ENCODE results near the gene PRKCH.
"Not testable (repeated sequence)": the region's sequence is repeated elsewhere in the genome, so short reads cannot be mapped to it uniquely, and the experiment has no call there.

PRKCH gene

DNA sequence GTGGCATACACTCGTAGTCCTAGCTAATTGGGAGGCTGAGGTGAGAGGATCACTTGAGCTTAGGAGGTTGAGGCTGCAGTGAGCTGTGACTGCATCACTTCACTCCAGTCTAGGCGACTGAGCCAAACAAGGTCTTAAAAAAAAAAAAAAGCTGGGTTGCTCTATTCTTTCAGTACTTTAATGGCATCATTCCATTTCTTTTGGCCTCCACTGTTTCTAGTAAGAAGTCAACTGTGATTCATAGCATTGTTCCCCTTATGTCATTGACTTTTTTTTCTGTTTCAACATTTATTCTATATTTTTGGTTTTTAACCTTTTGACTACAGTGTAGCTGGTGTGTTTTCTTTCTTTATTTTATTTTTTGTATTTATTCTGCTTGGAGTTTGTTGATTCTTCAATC is 16.7 kb upstream of the PRKCH start:
- no peaks in the 10 kb centered on the region for H3K9me3 ChIP-seq (ENCODE audit: control insufficient read depth, low read length)

DNA sequence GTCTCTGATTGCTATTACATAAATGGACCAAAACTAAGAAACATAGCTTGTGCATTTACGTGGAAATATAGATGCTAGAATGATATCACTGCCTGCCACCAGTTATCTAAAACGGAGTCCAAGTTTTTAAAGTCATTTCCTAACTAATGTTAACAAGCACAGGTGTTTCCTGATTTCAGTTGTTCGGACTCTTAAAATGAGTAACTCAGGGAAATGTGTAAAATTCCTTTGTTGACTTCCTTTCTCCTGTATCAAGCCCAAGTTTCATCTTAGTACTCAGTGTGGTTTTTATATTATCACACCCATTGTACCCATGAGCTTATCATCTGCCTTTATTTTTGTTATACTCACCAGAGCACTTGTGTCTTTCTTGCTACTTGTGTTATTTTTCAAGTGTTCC is 13.2 kb upstream of the PRKCH start:
- WGBS, 2 experiments (ENCODE audit: insufficient coverage in 2 of 2): 44 to 100% methylated on average over 1 to 2 of the region's 3 CpGs
- Histone ChIP-seq H3K4me1 (ENCODE audit: control insufficient read depth, insufficient read depth, low read length, poor library complexity, severe bottlenecking) (no peaks in the 10 kb centered on the region), H3K4me3 (ENCODE audit: extremely low read depth, insufficient read depth, low read length, poor library complexity, severe bottlenecking) (no peak overlapping the region), H3K9me3 (ENCODE audit: control insufficient read depth, low read length) (peaks cover 14% of the 10 kb centered on the region), H3K27ac (ENCODE audit: low read depth, low read length, severe bottlenecking) (no peak overlapping the region), H3K36me3 (ENCODE audit: control insufficient read depth, insufficient read depth, low read length) (no peaks in the 10 kb centered on the region)

More for the DNA sequence above, 16.7 kb upstream of the PRKCH start:
- Histone ChIP-seq H3K4me1 (ENCODE audit: control insufficient read depth, insufficient read depth, low read length, poor library complexity, severe bottlenecking) (no peaks in the 10 kb centered on the region), H3K27ac (ENCODE audit: low read depth, low read length, severe bottlenecking) (no peak overlapping the region), H3K4me3 (ENCODE audit: extremely low read depth, insufficient read depth, low read length, poor library complexity, severe bottlenecking) (no peak overlapping the region), H3K36me3 (ENCODE audit: control insufficient read depth, insufficient read depth, low read length) (no peaks in the 10 kb centered on the region)
- WGBS, 2 experiments (ENCODE audit: insufficient coverage in 2 of 2): 73 to 83% methylated on average over 2 of the region's 2 CpGs

DNA sequence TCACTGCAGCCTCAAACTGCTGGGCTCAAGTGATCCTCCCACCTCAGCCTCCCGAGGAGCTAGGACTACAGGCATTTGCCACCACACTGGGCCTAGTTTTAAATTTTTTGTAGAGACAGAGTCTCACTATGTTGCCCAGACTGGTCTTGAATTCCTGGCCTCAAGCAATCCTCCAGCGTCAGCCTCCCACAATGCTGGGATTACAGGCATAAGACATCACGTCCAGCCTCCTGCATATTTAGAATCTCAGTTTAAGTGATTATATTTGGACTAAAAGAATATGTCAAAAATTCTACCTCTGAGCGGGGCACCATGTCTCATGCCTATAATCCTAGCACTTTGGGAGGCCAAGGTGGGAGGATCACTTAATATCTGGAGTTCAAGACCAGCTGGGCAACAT is 12.7 kb upstream of the PRKCH start:
- WGBS, 2 experiments (ENCODE audit: insufficient coverage in 2 of 2): 100% methylated on average over 1 to 2 of the region's 4 CpGs

GRCh38 chr14:61315313-61315712 is 6.1 kb upstream of the PRKCH start:
- no peak overlapping the region for H3K27ac ChIP-seq (ENCODE audit: low read depth, low read length, severe bottlenecking)
- no peaks in the 10 kb centered on the region for H3K36me3 ChIP-seq (ENCODE audit: control insufficient read depth, insufficient read depth, low read length)
- no CpG with 5 or more reads among the region's 4 CpGs for WGBS, 2 experiments (ENCODE audit: insufficient coverage in 2 of 2)
- H3K9me3 ChIP-seq (ENCODE audit: control insufficient read depth, low read length): peaks cover 14% of the 10 kb centered on the region
- no peak overlapping the region for H3K4me3 ChIP-seq (ENCODE audit: extremely low read depth, insufficient read depth, low read length, poor library complexity, severe bottlenecking)
- H3K4me1 ChIP-seq (ENCODE audit: control insufficient read depth, insufficient read depth, low read length, poor library complexity, severe bottlenecking): no peaks in the 10 kb centered on the region

More for the DNA sequence above, 12.7 kb upstream of the PRKCH start:
- not testable (repeated sequence) for H3K27ac ChIP-seq (ENCODE audit: low read depth, low read length, severe bottlenecking); H3K4me3 ChIP-seq (ENCODE audit: extremely low read depth, insufficient read depth, low read length, poor library complexity, severe bottlenecking); H3K36me3 ChIP-seq (ENCODE audit: control insufficient read depth, insufficient read depth, low read length); H3K4me1 ChIP-seq (ENCODE audit: control insufficient read depth, insufficient read depth, low read length, poor library complexity, severe bottlenecking)
- H3K9me3 ChIP-seq (ENCODE audit: control insufficient read depth, low read length): peaks cover 14% of the 10 kb centered on the region

- 78 to 83% methylated on average over 2 to 3 of the region's 3 CpGs for WGBS, 2 experiments (ENCODE audit: insufficient coverage in 2 of 2)
- no peak overlapping the region for H3K4me3 ChIP-seq (ENCODE audit: extremely low read depth, insufficient read depth, low read length, poor library complexity, severe bottlenecking)
- no peaks in the 10 kb centered on the region for H3K9me3 ChIP-seq (ENCODE audit: control insufficient read depth, low read length)
- no peaks in the 10 kb centered on the region for H3K36me3 ChIP-seq (ENCODE audit: control insufficient read depth, insufficient read depth, low read length)
- no peaks in the 10 kb centered on the region for H3K4me1 ChIP-seq (ENCODE audit: control insufficient read depth, insufficient read depth, low read length, poor library complexity, severe bottlenecking)
- no peak overlapping the region for H3K27ac ChIP-seq (ENCODE audit: low read depth, low read length, severe bottlenecking)
Measured at GRCh38 chr14:61319086-61319485, 2.3 kb upstream of the PRKCH start.

DNA sequence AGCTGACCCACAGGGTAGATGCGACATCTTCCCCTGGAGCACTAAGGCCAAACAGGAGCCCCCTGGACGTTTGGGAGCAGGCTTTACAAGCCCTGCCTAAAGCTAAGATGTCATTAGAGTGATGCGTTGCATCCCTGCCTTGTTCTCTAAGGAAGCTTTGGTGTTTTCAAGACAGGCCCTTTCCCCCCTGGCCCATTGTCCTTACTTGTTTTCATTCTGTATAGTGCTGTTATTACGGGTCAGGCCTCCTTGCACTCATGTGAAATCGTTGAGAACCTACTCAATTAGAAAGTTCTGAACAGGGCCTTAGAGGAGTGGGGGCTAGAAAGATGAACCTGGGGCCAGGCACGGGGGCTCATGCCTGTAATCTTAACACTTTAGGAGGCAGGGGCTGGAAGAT is 1.7 kb upstream of the PRKCH start:
- H3K27ac ChIP-seq (ENCODE audit: low read depth, low read length, severe bottlenecking): no peak overlapping the region
- 83 to 87% methylated on average over 5 to 6 of the region's 6 CpGs for WGBS, 2 experiments (ENCODE audit: insufficient coverage in 2 of 2)

DNA sequence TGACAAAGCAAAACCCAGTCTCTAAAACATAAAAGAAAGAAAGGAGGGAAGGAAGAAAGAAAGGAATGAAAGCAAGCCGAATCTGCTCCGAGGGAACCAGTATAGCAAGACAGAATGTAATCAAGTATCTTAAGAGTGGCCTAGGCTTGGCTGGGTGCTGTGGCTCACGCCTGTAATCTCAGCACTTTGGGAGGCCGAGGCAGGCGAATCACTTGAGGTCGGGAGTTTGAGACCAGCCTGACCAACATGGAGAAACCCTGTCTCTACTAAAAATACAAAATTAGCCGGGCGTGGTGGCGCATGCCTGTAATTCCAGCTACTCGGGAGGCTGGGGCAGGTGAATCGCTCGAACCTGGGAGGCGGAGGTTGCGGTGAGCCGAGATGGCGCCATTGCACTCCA is 1.2 kb upstream of the PRKCH start:
- H3K9me3 ChIP-seq (ENCODE audit: control insufficient read depth, low read length); H3K27ac ChIP-seq (ENCODE audit: low read depth, low read length, severe bottlenecking); H3K4me1 ChIP-seq (ENCODE audit: control insufficient read depth, insufficient read depth, low read length, poor library complexity, severe bottlenecking); H3K36me3 ChIP-seq (ENCODE audit: control insufficient read depth, insufficient read depth, low read length); H3K4me3 ChIP-seq (ENCODE audit: extremely low read depth, insufficient read depth, low read length, poor library complexity, severe bottlenecking): not testable (repeated sequence)
- WGBS, 2 experiments (ENCODE audit: insufficient coverage in 2 of 2): 85 to 90% methylated on average over 10 to 11 of the region's 16 CpGs

More for the DNA sequence above, 1.7 kb upstream of the PRKCH start:
- Histone ChIP-seq H3K4me3 (ENCODE audit: extremely low read depth, insufficient read depth, low read length, poor library complexity, severe bottlenecking) (no peak overlapping the region), H3K9me3 (ENCODE audit: control insufficient read depth, low read length) (no peaks in the 10 kb centered on the region), H3K36me3 (ENCODE audit: control insufficient read depth, insufficient read depth, low read length) (no peaks in the 10 kb centered on the region), H3K4me1 (ENCODE audit: control insufficient read depth, insufficient read depth, low read length, poor library complexity, severe bottlenecking) (no peaks in the 10 kb centered on the region)

- Histone ChIP-seq H3K4me1 (ENCODE audit: control insufficient read depth, insufficient read depth, low read length, poor library complexity, severe bottlenecking) (no peaks in the 10 kb centered on the region), H3K4me3 (ENCODE audit: extremely low read depth, insufficient read depth, low read length, poor library complexity, severe bottlenecking) (peak overlapping the region; percentile 56), H3K27ac (ENCODE audit: low read depth, low read length, severe bottlenecking) (no peak overlapping the region), H3K9me3 (ENCODE audit: control insufficient read depth, low read length) (no peaks in the 10 kb centered on the region), H3K36me3 (ENCODE audit: control insufficient read depth, insufficient read depth, low read length) (no peaks in the 10 kb centered on the region)
- 58 to 63% methylated on average over 21 to 25 of the region's 29 CpGs for WGBS, 2 experiments (ENCODE audit: insufficient coverage in 2 of 2)
Measured at GRCh38 chr14:61320806-61321384, 484 bp upstream of the PRKCH start.

GRCh38 chr14:61322011-61322798 is 826 bp downstream of the PRKCH start:
- H3K4me3 ChIP-seq (ENCODE audit: extremely low read depth, insufficient read depth, low read length, poor library complexity, severe bottlenecking): peak overlapping the region; percentile 56
- no peaks in the 10 kb centered on the region for H3K4me1 ChIP-seq (ENCODE audit: control insufficient read depth, insufficient read depth, low read length, poor library complexity, severe bottlenecking)
- H3K27ac ChIP-seq (ENCODE audit: low read depth, low read length, severe bottlenecking): no peak overlapping the region
- WGBS, 2 experiments (ENCODE audit: insufficient coverage in 2 of 2): 12% methylated on average over 49 to 54 of the region's 63 CpGs
- no peaks in the 10 kb centered on the region for H3K9me3 ChIP-seq (ENCODE audit: control insufficient read depth, low read length)
- H3K36me3 ChIP-seq (ENCODE audit: control insufficient read depth, insufficient read depth, low read length): no peaks in the 10 kb centered on the region

GRCh38 chr14:61322799-61323290 is 1.5 kb downstream of the PRKCH start:
- H3K27ac ChIP-seq (ENCODE audit: low read depth, low read length, severe bottlenecking): no peak overlapping the region
- H3K36me3 ChIP-seq (ENCODE audit: control insufficient read depth, insufficient read depth, low read length): no peaks in the 10 kb centered on the region
- WGBS, 2 experiments (ENCODE audit: insufficient coverage in 2 of 2): 45 to 49% methylated on average over 11 to 12 of the region's 13 CpGs
- H3K4me3 ChIP-seq (ENCODE audit: extremely low read depth, insufficient read depth, low read length, poor library complexity, severe bottlenecking): peak overlapping the region; percentile 56
- no peaks in the 10 kb centered on the region for H3K9me3 ChIP-seq (ENCODE audit: control insufficient read depth, low read length)
- H3K4me1 ChIP-seq (ENCODE audit: control insufficient read depth, insufficient read depth, low read length, poor library complexity, severe bottlenecking): no peaks in the 10 kb centered on the region

- H3K27ac ChIP-seq (ENCODE audit: low read depth, low read length, severe bottlenecking): no peak overlapping the region
- no peak overlapping the region for H3K4me3 ChIP-seq (ENCODE audit: extremely low read depth, insufficient read depth, low read length, poor library complexity, severe bottlenecking)
- no peaks in the 10 kb centered on the region for H3K36me3 ChIP-seq (ENCODE audit: control insufficient read depth, insufficient read depth, low read length)
- H3K9me3 ChIP-seq (ENCODE audit: control insufficient read depth, low read length): no peaks in the 10 kb centered on the region
- H3K4me1 ChIP-seq (ENCODE audit: control insufficient read depth, insufficient read depth, low read length, poor library complexity, severe bottlenecking): no peaks in the 10 kb centered on the region
- 88 to 93% methylated on average over 4 to 5 of the region's 6 CpGs for WGBS, 2 experiments (ENCODE audit: insufficient coverage in 2 of 2)
Measured at GRCh38 chr14:61323970-61324369, 2.6 kb downstream of the PRKCH start.

Data from mesodermal cell (in vitro differentiated cells).